Motor neuron (in vitro differentiated cells): ENCODE measurements around the gene MRGPRE. TPM values are rescaled to one million over a fixed set of nuclear protein-coding genes. Genes with fewer than 3 reads are reported as not detected.

Experiments used
- ATAC-seq, 8 experiments: fragments of 200-7000 bp; cut with Tn5 transposase; replicated peaks in 6 of 8; 2 replicates each; pipeline ENCODE4 v1.8.0; 2021; ENCODE audit warnings: mild to moderate bottlenecking in 8 of 8, moderate library complexity in 8 of 8
- H3K27ac ChIP-seq, 2 donors: fragments of 250-450 bp; sonication (Bioruptor Pico); 2 replicates each; pipeline ENCODE4 v1.9.0; 2021; ENCODE audit warnings: antibody characterized with exemption in 2 of 2, mild to moderate bottlenecking in 2 of 2, moderate library complexity in 1 of 2
- H3K4me1 ChIP-seq, 2 donors: fragments of 250-450 bp; sonication (Bioruptor Pico); replicated peaks in 1 of 2; 2 replicates each; pipeline ENCODE4 v1.6.1; 2021; ENCODE audit warnings: antibody characterized with exemption in 2 of 2, mild to moderate bottlenecking in 2 of 2, moderate library complexity in 1 of 2
- H3K4me3 ChIP-seq, 5 donors: fragments of 250-450 bp; sonication (Bioruptor Pico); 2 replicates each; pipeline ENCODE4 v1.9.0; 2021; ENCODE audit warnings: antibody characterized with exemption in 5 of 5, mild to moderate bottlenecking in 5 of 5, moderate library complexity in 4 of 5
- WGBS, 10 experiments: fragments of 450-650 bp; shearing (Covaris generic); methylation state at CpG; one replicate each; pipeline ENCODE4 v1.0.0; 2022; 5-methylcytosine and 5-hydroxymethylcytosine counted together
- in situ Hi-C, 9 experiments: fragments of 400-800 bp; cut with MboI; loops; one replicate each; pipeline ENCODE4 v1.15.0; 2021; ENCODE audit warnings: low sequenced_read_pairs in 9 of 9, low pct_unique_long_range_greater_than_20kb in 2 of 9; ENCODE audit not compliant: unreplicated experiment in 9 of 9
- total RNA-seq, 8 experiments: library from RNA; unstranded; fragments of 300-600 nt; gene quantifications; 2 replicates each; pipeline versions ENCODE4 v1.2.3 to v1.2.4, GENCODE V29; 2022

Gene MRGPRE
- total RNA-seq, 8 experiments from 2014 or later, result 0.31 to 0.85 (median 0.36) TPM; not detected in 5

DNA sequence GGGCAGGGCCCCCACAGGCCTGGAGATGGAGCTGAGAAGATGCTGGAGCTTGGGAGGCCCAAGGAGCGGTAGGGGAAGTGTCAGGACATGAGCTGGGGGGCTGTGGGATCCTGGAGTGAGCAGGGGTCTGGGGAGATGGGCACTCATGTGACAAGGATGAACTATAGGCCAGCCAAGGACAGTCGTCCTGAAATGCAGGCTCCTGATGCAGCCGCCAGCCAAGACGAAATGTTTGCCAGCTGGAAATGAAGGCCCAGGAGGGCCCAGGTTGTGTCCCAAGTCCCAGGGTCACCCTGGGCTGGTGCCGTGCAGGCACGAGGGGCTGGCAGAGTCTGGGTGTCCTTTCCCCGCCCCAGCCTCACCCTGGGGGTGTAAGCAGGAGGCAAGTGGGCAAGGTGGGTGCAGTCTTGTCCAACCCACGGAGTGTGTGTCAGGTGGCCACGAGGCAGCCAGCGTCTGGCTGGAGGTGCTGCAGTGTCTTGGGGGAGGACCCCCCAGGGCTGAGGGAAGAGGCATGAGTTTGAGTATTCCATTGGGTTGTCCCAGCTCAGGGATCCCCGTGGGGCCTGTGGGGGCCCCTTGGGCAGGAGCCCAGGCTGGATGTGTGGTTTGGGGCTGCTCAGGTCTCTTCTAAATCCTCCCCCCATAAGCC, 35.0 kb downstream of the MRGPRE start:
- in situ Hi-C loops, result no loop called here
- 60 to 80% (median 60%) methylated on average over 1 of the region's 11 CpGs; no CpG with 5 or more reads in 7 of the 10 experiments for WGBS, 10 experiments
- no peak for ATAC-seq
- Histone ChIP-seq H3K4me3 (no peak overlapping the region), H3K4me1 (peaks cover 7 to 8% of the 10 kb centered on the region in 2 donors), H3K27ac (no peak overlapping the region)

DNA sequence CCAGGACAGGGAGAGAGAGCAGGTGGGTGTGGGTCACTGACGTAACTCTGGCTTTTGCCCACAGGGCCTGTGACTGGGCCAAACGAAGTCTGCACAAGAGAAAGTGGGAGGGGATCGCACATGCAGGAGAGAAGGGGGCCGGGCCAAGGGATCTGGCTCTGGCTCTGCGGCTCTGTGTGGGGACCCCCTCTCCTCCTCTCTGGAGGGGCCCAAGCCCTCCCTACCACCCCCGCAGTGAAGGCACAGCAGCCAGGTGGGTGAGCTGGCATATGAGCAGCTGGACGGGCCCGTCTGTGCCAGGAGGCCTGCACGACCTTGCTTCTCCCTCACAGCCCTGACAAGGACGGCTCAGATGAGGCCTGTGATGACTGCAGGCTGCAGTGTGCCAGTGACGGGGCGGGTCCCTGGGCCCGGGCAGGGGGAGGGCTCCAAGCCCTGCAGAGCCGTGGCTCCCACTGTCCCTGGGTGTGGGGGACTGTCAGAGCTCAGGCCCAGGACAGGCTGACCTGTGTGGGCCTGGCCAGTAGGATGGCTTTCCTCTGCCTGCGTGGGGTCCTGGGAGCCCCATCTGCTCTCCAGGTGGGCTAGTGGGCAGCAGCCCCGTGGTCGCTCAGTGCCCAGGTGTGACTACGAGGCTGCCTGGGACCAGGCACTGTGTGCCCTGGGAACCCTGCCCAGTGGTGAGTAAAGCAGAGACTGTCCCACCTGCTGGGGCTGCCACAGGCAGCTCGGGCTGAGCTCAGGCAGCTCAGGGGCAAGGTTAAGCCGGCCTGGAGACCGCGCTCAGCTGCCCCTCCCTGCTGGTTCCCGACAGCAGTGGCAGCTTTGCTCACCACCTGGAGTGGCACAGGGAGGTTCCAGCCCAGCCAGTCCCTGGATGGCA, 35.8 kb downstream of the MRGPRE start:
- Histone ChIP-seq H3K4me1 (peaks cover 7 to 8% of the 10 kb centered on the region in 2 donors), H3K27ac (no peak overlapping the region), H3K4me3 (no peak overlapping the region)
- in situ Hi-C loops, result no loop called here
- WGBS, 10 experiments, result 70 to 90% (median 81%) methylated on average over 2 to 5 of the region's 23 CpGs; no CpG with 5 or more reads in 7 of the 10 experiments
- peak; percentile 44 to 79 (median 70) for ATAC-seq

DNA sequence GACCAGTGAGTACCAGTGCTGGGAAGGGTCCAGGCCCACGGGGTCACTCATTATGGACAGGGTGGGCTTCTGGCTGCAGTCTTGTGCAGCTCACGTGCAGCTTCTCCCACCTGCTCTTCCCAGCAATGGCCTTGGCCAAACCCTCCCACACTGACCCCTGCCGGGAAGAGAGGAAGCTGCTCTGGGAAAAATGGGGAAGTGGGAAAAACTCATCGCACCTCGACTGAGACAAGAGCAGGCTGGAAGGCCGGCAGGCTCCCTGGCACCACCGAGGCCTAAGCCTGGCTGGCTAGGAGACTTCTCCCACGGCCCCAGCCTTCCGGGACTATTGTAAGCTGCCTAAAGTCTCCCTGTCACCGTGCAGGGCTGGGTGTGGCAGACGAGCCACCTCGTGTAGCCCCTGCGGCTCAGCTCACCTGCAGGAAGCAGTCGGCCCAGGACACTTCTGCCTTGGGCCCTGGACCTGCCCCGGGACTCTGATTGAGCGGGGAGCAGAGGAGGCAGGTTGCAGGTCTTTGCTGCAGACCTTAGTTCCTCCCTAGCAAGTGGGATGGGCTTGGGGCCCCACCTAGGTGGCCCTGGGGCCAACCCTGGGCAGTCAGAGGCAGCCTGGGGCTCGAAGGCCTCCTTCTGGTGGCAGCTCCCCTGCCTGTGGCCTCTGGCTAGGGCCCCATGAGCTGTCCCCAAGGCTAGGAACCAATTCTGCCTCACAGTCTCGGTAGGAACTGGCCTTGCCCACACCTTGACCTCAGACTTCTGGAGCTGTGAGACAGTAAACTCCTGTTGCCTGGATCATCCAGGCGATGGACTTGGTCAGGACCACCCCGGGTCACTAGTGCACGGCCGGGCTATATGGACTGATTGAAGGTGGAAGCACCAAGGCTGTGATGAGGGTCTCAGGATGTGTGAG, 36.7 kb downstream of the MRGPRE start:
- ATAC-seq, result peak in 4 of 8 experiments; percentile 5 to 42 (median 13)
- no peak overlapping the region for H3K27ac ChIP-seq
- no peak overlapping the region for H3K4me3 ChIP-seq
- H3K4me1 ChIP-seq, result peaks cover 7 to 8% of the 10 kb centered on the region in 2 donors
- 40 to 80% (median 60%) methylated on average over 1 to 7 of the region's 22 CpGs; no CpG with 5 or more reads in 5 of the 10 experiments for WGBS, 10 experiments
- in situ Hi-C loops, result no loop called here

DNA sequence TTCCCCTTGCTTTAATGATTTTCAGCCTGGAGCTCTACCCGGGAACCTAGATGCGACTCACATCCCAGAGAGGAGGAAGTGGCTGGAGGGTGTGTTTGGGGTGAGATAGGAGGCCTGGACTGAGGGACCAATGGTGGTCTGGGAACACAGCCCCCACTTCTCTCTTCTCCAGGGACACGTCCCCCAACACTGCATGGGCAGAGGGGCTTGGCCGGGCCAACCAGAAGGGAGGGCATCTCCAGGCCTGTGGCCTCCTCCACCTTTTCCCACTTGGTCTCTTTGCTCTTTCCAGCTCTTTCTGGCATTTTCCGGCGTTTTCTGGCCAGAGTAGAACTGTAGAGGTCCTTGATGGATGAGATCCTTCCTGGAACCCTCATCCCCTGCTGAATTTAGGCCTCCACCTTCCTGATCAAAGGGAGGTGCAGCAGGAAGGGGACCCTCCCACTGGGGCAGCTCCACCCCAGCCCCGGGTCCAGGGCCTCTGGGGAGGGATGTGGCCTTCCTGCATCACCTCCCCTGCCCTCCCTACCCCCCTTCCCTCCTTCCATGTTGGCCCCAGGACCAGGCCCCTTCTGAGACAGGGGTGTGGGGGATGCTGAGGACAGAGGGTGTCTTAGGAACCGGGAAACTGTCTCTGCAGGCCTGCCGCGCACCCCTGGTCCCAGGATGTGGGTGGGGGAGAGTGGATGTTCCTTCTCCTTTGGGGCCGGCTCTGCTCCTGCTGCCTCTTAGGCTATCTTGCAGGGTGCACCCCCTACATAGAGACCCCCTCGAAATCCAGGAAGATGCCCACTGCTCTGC, 38.0 kb downstream of the MRGPRE start:
- Histone ChIP-seq H3K4me1 (peaks cover 7 to 13% of the 10 kb centered on the region in 2 donors), H3K4me3 (no peak overlapping the region), H3K27ac (no peak overlapping the region)
- 40 to 80% (median 68%) methylated on average over 1 to 4 of the region's 12 CpGs; no CpG with 5 or more reads in 5 of the 10 experiments for WGBS, 10 experiments
- ATAC-seq, result no peak
- in situ Hi-C loops, result no loop called here

DNA sequence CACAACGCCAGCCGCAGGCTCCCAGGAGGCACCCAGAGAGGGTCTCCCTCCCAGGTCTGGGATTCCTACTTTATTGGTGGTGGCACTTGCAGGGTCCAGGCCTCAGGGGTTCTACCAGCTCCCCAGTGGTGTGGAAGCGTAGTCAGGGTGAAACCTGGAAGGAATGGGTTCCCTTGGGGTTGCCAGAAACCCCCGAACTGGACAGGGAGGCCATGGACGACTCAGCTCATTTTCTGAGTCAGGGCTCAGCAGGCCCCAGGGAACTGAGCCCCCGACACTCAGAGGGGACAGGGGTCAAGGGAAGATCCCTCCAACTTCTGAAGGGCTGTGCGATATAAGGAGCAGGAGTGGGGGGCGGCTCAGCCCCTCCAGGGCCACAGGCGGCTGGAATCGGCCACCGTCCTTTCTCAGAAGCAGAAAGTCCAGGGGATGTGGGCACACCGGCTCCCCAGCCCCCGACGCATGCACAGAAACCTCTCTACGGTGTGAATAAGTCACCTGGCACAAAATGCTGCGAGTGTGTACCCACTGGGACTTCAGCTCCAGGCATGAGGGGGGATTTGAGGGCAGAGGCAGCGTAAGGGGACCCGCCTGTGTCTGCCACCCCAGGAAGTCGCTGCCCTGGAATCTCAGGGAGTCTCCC, 38.7 kb downstream of the MRGPRE start:
- WGBS, 10 experiments, result 67 to 100% (median 81%) methylated on average over 1 to 6 of the region's 19 CpGs; no CpG with 5 or more reads in 5 of the 10 experiments
- Histone ChIP-seq H3K4me1 (peaks cover 13 to 20% of the 10 kb centered on the region in 2 donors), H3K27ac (no peak overlapping the region), H3K4me3 (no peak overlapping the region)
- ATAC-seq, result no peak
- in situ Hi-C loops, result no loop called here

DNA sequence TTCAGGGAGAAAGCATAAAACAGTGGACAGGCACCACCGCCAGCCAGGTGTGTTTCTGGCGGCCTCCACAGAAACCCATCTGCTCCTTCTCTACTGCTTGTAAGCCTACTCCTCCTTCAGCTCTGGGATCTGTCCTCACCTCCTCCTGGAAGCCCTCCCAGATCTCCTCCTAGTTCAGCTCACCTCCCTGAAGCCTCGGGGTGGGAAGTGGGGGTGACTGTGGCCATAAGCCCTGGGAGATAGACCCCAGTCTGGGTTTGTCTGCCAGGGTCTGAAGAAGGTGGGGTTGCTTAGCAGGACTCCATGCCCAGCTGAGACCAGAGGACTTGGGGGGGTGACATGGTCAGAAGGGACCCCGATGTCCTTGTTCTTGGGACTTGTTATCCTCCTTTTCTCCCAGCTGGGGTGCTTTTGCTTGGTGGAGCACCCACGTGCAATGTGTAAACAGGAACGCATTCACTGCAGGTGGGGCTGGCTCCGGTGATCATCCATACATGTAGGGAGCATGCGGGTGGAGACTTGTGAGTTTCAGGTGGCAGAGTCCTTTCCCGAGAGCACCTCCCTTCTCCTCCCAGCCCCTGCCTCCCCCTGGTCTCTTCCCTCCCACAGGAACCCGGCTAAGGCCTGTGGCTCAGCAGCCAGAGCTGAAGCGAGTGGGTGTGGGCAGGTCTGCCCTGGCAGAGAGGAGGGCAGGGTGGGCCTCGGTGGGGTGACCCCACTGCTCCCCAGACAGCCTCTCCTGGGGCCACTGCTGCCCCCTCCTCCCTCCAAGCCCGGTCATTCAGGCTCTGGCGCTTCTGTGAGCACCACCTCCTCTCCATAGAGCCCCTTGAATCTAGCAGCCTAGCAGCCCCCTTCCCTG, 39.5 kb downstream of the MRGPRE start:
- peaks cover 15 to 21% of the 10 kb centered on the region in 2 donors for H3K4me1 ChIP-seq
- in situ Hi-C loops, result no loop called here
- 73 to 100% (median 100%) methylated on average over 1 to 4 of the region's 14 CpGs; no CpG with 5 or more reads in 5 of the 10 experiments for WGBS, 10 experiments
- H3K27ac ChIP-seq, result no peak overlapping the region
- no peak for ATAC-seq
- H3K4me3 ChIP-seq, result no peak overlapping the region

DNA sequence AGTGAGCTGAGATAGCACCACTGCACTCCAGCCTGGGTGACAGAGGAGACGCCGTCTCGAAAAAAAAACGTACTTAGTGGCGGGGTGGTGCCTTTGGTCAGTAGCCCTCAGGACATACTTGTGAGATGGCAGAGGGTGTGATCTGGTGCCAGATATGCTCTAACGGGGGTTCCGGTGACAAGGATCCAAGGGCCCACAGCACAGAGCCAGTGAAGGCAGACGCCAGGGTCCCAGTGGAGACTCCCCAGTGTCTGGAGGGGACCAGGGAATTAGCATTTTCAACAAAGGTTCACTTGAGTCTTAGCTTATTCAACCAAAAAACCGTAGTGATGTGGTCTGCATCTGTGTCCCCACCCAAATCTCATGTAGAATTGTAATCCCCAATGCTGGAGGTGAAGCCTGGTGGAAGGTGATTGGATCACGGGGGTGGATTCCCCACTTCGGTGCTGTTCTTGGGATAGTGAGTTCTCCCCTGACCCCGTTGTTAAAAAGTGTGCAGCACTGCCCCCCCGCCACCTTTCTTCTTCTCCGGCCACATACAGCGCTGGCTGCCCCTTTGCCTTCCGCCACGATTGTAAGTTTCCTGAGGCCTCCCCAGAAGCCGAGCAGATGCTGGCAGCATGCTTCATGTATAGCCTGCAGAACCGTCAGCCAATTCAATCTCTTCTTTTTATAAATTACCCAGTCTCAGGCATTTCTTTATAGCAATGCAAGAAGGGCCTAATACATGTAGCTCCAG, 40.5 kb downstream of the MRGPRE start:
- H3K27ac ChIP-seq, result no peak overlapping the region
- no peak overlapping the region for H3K4me3 ChIP-seq
- in situ Hi-C loops, result no loop called here
- peaks cover 15 to 21% of the 10 kb centered on the region in 2 donors for H3K4me1 ChIP-seq
- ATAC-seq, result no peak
- 77 to 100% (median 85%) methylated on average over 2 to 12 of the region's 19 CpGs; no CpG with 5 or more reads in 4 of the 10 experiments for WGBS, 10 experiments

DNA sequence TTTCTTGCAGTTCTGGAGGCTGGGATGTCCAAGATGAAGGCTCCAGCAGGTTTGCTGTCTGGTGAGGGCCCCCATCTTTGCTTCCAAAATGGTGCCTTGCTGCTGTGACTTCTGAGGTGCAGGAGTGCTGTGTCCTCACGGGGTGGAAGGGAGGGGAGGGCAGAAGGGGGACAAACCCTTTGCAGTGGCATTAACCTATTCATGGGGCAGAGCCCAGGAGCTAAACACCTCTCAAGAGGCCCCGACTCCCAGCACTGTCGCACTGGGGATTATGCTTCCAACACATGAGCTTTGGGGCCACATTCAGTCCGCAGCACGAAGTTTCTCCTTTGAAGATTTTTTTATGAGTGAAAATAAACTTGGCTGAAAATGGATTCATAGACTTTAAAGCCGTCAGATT, 41.6 kb downstream of the MRGPRE start:
- no peak for ATAC-seq
- Histone ChIP-seq H3K4me3 (no peak overlapping the region), H3K4me1 (peaks cover 15 to 20% of the 10 kb centered on the region in 2 donors), H3K27ac (no peak overlapping the region)
- in situ Hi-C loops, result no loop called here
- WGBS, 10 experiments, result 40 to 100% (median 68%) methylated on average over 1 to 6 of the region's 6 CpGs; no CpG with 5 or more reads in 5 of the 10 experiments

DNA sequence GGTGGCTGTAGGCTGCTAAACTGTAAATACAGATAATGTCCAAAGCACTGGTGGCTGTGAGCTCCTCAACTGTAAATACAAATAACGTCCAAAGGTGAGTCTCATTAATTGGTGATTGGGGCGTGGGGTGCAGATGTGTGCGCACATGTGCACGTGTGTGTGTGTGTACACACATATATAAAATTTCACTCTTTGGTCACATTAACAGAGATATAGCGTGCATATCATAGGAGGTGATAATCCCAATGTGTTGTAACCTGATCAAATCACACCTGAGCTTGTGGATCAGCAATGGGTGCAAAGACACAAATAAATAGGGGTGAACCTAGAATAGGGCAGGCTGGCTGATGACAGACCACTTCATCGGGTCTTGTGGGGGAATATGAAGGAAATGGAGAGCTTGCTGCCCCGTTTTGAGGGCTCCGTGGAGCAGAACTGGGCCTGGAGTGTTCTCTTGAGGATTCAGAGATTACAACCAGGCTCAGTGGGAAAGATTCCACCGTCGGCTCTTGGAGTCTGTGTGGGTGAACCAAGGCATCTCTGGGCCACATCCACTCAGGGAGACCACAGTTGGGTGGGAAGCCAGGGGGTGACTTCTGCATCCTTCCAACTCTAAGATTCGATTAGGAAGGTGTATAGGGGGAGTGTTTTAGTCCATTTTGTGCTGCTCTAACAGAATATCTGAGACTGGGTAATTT, 42.2 kb downstream of the MRGPRE start:
- no peak for ATAC-seq
- WGBS, 10 experiments, result 57 to 100% (median 82%) methylated on average over 1 to 6 of the region's 11 CpGs; no CpG with 5 or more reads in 2 of the 10 experiments
- Histone ChIP-seq H3K4me3 (no peak overlapping the region), H3K27ac (peak overlapping the region in 1 of 2 donors; percentile 3), H3K4me1 (peaks cover 15 to 17% of the 10 kb centered on the region in 2 donors)
- in situ Hi-C loops, result no loop called here

DNA sequence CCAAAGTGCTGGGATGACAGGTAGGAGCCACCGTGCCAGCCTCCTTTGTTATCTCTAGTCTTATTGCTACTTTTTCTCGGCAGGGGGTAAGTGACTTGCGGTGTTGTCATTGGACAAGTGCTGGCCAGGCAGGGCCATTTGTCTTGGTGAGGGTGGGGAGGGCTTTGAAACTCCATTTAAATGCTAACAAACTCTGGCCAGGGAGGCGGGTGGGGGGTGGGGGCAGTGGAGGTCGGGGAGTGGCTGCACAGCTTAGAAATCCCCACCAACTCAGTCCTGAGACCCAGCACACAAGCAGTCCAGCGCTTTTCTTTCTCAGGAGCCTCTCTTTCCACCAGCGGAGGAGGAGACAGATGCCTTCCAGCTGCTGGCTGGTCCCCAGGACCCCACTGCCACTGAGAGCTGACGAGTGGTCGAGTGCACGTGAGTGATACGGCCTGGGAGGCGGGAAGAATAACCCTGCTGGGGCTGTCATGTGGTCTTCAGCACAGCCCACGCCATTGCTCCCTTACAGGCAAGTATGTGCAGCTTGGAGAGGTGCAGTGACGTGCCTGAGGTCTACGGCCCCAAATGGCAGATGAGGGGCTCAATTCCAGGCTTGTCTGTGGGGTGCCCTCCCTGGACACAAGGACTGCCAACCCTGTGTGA, 42.9 kb downstream of the MRGPRE start:
- peak overlapping the region in 1 of 2 donors; percentile 3 for H3K27ac ChIP-seq
- peak in 5 of 8 experiments; percentile 62 to 91 (median 89) for ATAC-seq
- 25 to 100% (median 50%) methylated on average over 1 to 5 of the region's 15 CpGs; no CpG with 5 or more reads in 5 of the 10 experiments for WGBS, 10 experiments
- peaks cover 15 to 17% of the 10 kb centered on the region in 2 donors for H3K4me1 ChIP-seq
- in situ Hi-C loops, result no loop called here
- H3K4me3 ChIP-seq, result no peak overlapping the region
